NCI-H2196 (cell line): ENCODE measurements around the gene CARMIL3.
A peak's percentile ranks its signal among the peaks of the same experiment; 100 is the strongest.
"Not testable (repeated sequence)": the region's sequence is repeated elsewhere in the genome, so short reads cannot be mapped to it uniquely, and the experiment has no call there.

Experiments used
- DNase-seq: peaks from one replicate; lab custom pipeline; 2025; ENCODE audit not compliant: unreplicated experiment; lab: John Stamatoyannopoulos, UW

CARMIL3 gene, protein sequence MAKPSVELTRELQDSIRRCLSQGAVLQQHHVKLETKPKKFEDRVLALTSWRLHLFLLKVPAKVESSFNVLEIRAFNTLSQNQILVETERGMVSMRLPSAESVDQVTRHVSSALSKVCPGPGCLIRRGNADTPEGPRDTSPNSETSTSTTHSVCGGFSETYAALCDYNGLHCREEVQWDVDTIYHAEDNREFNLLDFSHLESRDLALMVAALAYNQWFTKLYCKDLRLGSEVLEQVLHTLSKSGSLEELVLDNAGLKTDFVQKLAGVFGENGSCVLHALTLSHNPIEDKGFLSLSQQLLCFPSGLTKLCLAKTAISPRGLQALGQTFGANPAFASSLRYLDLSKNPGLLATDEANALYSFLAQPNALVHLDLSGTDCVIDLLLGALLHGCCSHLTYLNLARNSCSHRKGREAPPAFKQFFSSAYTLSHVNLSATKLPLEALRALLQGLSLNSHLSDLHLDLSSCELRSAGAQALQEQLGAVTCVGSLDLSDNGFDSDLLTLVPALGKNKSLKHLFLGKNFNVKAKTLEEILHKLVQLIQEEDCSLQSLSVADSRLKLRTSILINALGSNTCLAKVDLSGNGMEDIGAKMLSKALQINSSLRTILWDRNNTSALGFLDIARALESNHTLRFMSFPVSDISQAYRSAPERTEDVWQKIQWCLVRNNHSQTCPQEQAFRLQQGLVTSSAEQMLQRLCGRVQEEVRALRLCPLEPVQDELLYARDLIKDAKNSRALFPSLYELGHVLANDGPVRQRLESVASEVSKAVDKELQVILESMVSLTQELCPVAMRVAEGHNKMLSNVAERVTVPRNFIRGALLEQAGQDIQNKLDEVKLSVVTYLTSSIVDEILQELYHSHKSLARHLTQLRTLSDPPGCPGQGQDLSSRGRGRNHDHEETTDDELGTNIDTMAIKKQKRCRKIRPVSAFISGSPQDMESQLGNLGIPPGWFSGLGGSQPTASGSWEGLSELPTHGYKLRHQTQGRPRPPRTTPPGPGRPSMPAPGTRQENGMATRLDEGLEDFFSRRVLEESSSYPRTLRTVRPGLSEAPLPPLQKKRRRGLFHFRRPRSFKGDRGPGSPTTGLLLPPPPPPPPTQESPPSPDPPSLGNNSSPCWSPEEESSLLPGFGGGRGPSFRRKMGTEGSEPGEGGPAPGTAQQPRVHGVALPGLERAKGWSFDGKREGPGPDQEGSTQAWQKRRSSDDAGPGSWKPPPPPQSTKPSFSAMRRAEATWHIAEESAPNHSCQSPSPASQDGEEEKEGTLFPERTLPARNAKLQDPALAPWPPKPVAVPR (N-terminal part only)

GRCh38 chr14:24051789-24052655 lies at the start of gene CARMIL3:
TSS of gene CARMIL3 (plus strand) at chr14:24052009. CDS start at chr14:24052154, 145 bp downstream.
- DNase-seq: peak; percentile 77

- DNase-seq: not testable (repeated sequence)
Observed at GRCh38 chr14:24006471-24006816, 45.4 kb upstream of the CARMIL3 start.

DNA sequence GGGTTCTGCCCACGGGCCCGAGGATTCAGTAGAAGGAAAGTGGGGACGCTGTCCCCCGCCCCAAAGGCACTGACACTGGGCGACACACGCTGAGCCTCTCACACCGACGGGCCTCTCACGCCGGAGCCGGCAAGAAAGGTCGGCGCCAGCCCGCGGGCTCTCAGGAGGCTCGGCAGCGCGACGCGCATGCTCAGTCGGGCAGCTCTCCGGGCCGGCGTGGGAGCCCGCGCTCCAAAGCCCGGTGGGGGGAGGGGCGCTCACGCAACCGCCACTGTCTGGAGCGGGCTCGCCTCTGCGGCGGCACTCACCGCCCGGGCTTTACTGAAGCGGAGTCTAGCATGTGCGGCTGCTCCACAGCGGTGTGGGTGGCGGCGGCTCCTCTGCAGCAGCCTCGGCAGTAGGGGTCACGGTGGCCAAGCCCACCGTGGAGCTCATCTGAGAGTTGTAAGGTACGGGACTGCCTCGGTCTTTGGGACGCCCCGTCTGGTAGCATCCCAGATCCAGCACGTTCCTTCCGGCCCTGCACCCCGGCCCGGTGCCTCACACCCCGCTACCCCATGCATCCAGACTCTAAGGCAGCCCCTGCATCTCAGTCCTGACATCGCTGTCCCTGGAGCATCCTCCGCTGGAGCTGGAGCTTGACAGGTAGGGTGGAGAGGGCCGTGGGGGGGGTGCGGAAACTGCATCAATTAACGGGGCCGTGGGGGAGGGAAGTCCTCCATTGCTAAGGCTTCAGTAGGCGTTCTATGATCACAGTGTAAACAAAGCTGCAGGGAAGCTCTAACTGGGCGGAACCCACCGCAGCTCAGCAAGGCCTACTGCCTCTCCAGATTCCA lies 44.8 kb upstream of the CARMIL3 start:
- DNase-seq: peak; percentile 29

DNA sequence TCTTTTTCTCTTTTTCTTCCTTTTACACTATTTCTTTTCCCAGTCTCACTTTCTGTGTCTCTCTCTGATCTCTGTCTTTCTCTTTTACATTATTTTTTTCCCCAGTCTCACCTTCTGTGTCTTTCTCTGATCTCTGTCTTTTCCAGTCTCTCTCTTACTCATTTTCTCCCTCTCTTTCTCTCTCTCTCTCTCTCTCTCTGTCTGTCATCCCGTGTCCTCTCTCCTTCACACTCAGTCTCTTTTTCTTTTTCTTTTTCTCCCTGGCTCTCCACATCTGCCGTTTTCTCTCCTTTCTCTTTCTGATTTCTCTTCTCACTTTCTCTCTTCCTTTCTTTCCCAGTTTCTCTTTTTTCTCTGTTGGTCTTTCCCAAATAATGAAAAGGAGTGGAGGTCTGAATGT lies 40.8 kb upstream of the CARMIL3 start:
- no peak for DNase-seq

DNA sequence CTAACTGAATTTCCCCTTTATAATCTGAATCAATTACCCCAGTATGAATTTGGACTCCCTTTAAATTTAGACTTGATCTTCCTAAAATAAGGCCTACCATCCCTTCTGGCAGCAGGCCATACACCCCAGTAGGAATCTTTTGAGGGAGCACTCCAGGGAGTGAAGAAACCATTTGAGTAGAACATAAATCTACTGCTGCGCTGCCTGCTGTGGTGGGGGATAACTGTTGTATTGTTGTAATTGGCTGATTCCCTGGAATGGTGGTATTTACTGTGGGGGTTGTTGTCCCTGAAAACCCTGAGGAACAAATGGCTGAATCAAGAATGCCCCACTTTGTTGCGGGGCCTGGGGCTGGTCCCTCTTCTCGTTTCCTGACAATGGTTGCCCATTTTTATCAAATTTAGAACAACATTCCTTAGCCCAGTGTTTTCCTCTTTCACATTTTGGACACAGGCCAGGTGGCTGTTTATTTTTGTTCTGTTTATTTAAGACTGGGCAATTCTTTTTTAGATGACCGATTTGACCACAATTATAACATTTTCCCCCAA lies 39.0 kb upstream of the CARMIL3 start:
- not testable (repeated sequence) for DNase-seq

DNA sequence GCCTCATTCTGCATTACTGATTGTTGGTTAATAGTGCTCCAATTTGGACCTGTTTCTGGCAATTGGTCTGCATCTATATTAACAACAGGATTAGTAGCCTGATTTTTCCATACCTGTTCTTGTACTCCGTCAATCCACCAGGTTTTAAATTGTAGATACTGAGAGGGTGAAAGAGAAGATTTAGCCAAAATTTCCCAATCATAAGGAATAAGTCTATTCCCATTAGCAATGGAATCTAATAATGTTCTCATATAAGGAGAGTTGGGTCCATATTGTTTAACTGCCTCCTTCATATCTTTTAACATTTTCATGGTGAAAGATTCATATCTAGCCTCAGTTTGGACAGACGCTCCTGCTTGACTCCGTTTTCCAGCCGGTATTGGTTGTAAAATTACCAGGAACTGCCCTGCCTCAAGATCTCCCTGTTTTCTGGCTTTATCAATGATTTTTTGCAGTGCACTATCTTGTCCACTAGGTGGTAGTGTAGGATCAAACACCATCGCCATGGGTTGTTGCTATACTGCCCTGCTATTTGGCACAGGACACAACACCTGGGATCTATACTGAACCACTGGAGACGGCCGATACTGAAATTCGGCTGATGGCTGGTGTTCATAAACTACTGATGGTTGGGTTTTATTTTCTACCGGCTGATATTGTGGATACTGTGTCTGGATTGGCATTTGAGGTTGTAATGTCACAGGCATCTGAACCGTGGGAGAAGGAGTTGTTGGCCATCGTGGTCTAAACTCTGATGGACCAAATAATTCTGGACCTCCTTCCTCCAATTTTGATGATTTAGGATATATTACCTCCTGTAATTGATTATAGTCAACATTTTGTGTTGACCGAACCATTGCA lies 37.9 kb upstream of the CARMIL3 start:
- DNase-seq: peak; percentile 74

DNA sequence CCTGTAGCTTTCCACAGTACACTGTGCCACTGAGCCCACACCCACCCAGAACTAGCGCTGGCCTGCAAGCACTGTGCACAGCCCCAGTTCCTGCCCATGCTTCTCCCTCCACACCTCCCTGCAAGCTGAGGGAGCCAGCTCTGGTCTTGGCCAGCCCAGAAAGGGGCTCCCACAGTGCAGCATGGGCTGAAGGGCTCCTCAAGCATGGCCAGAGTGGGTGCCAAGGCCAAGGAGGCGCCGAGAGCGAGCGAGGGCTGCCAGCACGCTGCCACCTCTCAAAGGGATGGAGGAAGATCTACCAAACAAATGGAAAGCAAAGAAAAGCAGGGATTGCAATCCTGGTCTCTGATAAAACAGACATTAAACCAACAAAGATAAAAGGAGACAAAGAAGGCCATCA lies 36.1 kb upstream of the CARMIL3 start:
- DNase-seq: not testable (repeated sequence)

GRCh38 chr14:24018978-24019377 lies 32.8 kb upstream of the CARMIL3 start:
- DNase-seq: not testable (repeated sequence)

GRCh38 chr14:24019944-24020343 lies 31.9 kb upstream of the CARMIL3 start:
- not testable (repeated sequence) for DNase-seq

DNA sequence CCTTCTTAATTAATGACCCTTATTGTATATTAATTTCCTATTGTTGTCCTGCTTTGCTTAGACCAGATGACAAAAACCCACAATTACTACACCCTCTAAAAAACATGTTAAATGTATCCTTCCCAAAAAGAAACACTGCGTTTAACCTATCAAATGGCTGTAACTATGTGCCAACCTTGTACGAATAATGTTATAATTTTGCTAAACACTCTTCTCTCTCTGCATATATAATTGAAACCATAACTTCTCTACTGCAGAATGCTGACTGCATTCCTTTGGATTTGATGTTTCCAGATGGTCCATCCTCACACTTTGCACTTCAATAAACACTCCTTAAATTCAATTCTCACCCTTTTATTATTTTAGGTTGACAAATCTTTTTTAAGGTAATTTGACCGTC lies 31.3 kb upstream of the CARMIL3 start:
- not testable (repeated sequence) for DNase-seq

DNA sequence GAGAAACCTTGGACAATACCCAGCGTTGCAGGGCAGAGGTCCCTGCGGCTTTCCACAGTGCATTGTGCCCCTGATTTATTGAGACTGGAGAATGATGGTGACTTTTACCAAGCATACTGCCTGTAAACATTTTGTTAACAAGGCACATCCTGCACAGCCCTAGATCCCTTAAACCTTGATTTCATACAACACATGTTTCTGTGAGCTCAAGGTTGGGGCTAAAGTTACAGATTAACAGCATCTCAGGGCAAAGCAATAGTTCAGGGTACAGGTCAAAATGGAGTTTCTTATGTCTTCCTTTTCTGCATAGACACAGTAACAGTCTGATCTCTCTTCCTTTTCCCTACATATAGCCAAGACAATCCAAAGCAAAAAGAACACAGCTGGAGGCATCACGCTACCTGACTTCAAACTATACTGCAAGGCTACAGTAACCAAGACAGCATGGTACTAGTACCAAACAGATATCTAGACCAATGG lies 26.8 kb upstream of the CARMIL3 start:
- not testable (repeated sequence) for DNase-seq

GRCh38 chr14:24029687-24030086 lies 22.1 kb upstream of the CARMIL3 start:
- not testable (repeated sequence) for DNase-seq

- DNase-seq: not testable (repeated sequence)
Observed at GRCh38 chr14:24031331-24031730, 20.5 kb upstream of the CARMIL3 start.

DNA sequence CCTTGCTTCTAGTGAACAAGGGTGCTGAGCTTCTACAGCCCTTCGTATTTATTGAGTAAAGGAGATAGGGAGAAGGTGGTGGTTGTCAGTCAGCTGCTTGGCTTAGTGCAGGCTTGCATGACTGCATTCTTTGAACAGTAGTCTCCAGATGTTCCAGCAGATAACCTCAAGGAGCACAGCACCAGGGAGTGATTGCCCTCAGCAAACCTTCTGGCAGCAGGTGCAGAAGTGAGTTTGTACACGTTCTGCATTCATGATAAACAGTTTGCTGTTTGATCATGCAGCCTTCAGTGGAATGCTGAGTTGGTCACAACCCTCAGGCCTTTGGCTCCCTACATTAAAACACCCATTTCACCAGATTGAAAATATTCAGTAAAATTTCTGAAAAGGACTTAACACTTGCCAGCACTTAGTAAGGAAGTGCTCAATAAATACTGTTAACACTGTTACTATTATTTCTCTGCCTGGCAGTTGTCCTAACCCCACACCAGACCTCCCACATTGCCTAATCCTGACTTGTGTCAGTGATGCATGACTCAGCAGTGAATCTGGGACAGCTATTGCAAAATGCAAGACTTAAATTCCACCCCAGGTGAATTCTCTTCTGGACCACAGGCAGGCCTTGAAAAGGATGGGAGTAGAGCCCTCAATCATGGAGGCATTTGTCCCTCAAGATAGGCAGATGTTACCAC lies 18.9 kb upstream of the CARMIL3 start:
- DNase-seq: no peak

- peak; percentile 29 for DNase-seq
Observed at GRCh38 chr14:24035769-24036168, 16.0 kb upstream of the CARMIL3 start.

DNA sequence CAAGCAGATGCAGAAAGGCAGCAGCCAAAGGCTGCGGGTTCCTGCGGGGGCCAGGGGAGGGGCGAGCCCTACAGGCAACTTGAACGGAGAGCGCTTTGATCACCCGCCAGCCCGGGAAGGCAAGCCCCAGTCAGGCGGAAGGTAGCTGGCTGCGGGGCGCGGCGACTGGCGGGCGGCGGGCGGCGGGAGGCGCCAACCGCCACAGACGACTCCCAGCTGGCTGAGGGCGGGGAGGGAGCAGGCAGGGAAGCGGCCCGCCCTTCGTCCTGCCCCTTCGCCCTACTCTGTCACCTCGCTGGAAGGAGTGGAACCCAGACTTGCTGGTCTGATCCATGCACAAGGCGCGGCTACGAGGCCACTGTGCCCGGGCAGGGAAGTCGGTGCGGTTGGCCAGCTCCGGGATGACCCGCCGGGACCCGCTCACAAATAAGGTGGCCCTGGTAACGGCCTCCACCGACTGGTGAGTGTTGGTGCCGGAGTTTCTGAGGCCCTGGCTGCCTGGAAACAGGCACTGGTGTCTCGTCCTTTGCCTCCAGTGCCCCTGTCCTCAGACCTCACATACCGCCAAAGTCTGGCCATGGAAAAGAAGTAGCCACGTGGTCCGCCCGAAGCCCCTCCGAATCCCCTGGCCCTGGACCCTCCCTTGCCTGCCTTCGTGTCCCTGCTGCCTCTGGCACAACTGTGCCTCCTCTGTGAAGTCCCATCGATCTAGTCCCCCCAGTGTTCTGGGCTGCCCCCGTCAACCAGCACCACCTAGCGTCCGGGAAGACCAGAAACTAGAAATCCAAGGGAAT lies 15.4 kb upstream of the CARMIL3 start:
- peak; percentile 79 for DNase-seq
